Left cardiac atrium (tissue), 4 donors: ENCODE measurements around the gene DCUN1D2. TPM values are rescaled to one million over a fixed set of nuclear protein-coding genes. Genes with fewer than 3 reads are reported as not detected.
"Not testable (repeated sequence)": the region's sequence is repeated elsewhere in the genome, so short reads cannot be mapped to it uniquely, and the experiment has no call there.

Experiments used
- ATAC-seq, 2 donors: fragments of 200-7000 bp; cut with Tn5 transposase; one replicate each; pipeline ENCODE4 v1.9.1; 2020; ENCODE audit warnings: mild to moderate bottlenecking in 2 of 2, moderate library complexity in 2 of 2
- DNase-seq: peaks from one replicate; pipeline ENCODE4 v3.0.0-alpha.2; 2020
- intact Hi-C, 2 donors: fragments of 100-400 bp; cut with DNase I; formaldehyde crosslinking; loops; one replicate each; pipeline versions ENCODE4 v1.14.1 to v1.15.1; 2022 to 2023
- total RNA-seq, 2 donors: library from RNA; stranded (reverse); fragmentation: NEBNext Ultra II Directional; extraction: Animal tissue kit (Norgen Biotek cat#: 25700); gene quantifications; one replicate each; pipeline ENCODE4 v1.2.1, GENCODE V29; 2021
- donor health status: DM: no; HTN: yes; CAD: no.
- donor health status: DM: no; HTN: yes; CAD: no; lungs with severe emphysema.
- donor health status: DM: yes; HTN: yes; CAD: no.
- donor health status: Dilated cardiomyopathy.

Gene DCUN1D2
- total RNA-seq, 2 donors from 2014 or later = 81.1 to 94.3 TPM

GRCh38 chr13:113435907-113436306 lies 54.6 kb downstream of the DCUN1D2 start:
- DNase-seq, intact Hi-C loops: not testable (repeated sequence)

GRCh38 chr13:113433391-113433916 lies 57.1 kb downstream of the DCUN1D2 start:
- intact Hi-C loops = no loop called here
- DNase-seq = no peak
- no peak for ATAC-seq

More at GRCh38 chr13:113435907-113436306, 54.6 kb downstream of the DCUN1D2 start:
- ATAC-seq = not testable (repeated sequence)

- peak; percentile 38 to 40 for ATAC-seq
- DNase-seq = no peak
- intact Hi-C loops = no loop called here
Observed at GRCh38 chr13:113432506-113433270, 57.8 kb downstream of the DCUN1D2 start.

GRCh38 chr13:113431171-113431570 lies 59.3 kb downstream of the DCUN1D2 start:
- DNase-seq (no peak), ATAC-seq (peak in 1 of 2 donors; percentile 9)
- intact Hi-C loops = no loop called here

- DNase-seq (no peak), ATAC-seq (peak; percentile 47 to 63)
- intact Hi-C loops = no loop called here
Observed at GRCh38 chr13:113430378-113431110, 60.0 kb downstream of the DCUN1D2 start.

GRCh38 chr13:113429608-113429985 lies 60.9 kb downstream of the DCUN1D2 start:
- intact Hi-C loops = no loop called here
- no peak for ATAC-seq
- DNase-seq = no peak

GRCh38 chr13:113428871-113429607 lies 61.5 kb downstream of the DCUN1D2 start:
- intact Hi-C loops = no loop called here
- ATAC-seq (no peak), DNase-seq (no peak)

- DNase-seq = no peak
- intact Hi-C loops = no loop called here
- ATAC-seq = no peak
Observed at GRCh38 chr13:113428469-113428865, 62.0 kb downstream of the DCUN1D2 start.

- intact Hi-C loops = no loop called here
- ATAC-seq (no peak), DNase-seq (no peak)
Observed at GRCh38 chr13:113427562-113428468, 62.7 kb downstream of the DCUN1D2 start.

- ATAC-seq = no peak
- DNase-seq = no peak
- intact Hi-C loops = no loop called here
Observed at GRCh38 chr13:113426591-113426986, 63.9 kb downstream of the DCUN1D2 start.

GRCh38 chr13:113425941-113426590 lies 64.4 kb downstream of the DCUN1D2 start:
- intact Hi-C loops = no loop called here
- DNase-seq (no peak), ATAC-seq (no peak)

GRCh38 chr13:113423520-113424163 lies 66.9 kb downstream of the DCUN1D2 start:
- intact Hi-C loops = no loop called here
- ATAC-seq (no peak), DNase-seq (no peak)

- ATAC-seq (no peak), DNase-seq (no peak)
- intact Hi-C loops = no loop called here
Observed at GRCh38 chr13:113422807-113423519, 67.5 kb downstream of the DCUN1D2 start.

- DNase-seq = no peak
- no peak for ATAC-seq
- intact Hi-C loops = no loop called here
Observed at GRCh38 chr13:113421673-113422270, 68.7 kb downstream of the DCUN1D2 start.

- intact Hi-C loops = no loop called here
- ATAC-seq (peak; percentile 20 to 32), DNase-seq (no peak)
Observed at GRCh38 chr13:113420833-113421600, 69.5 kb downstream of the DCUN1D2 start.

- intact Hi-C loops = no loop called here
- DNase-seq (no peak), ATAC-seq (no peak)
Observed at GRCh38 chr13:113420232-113420631, 70.3 kb downstream of the DCUN1D2 start.
